Measurements from ENCODE around the gene CEL.

The CEL gene

DNA sequence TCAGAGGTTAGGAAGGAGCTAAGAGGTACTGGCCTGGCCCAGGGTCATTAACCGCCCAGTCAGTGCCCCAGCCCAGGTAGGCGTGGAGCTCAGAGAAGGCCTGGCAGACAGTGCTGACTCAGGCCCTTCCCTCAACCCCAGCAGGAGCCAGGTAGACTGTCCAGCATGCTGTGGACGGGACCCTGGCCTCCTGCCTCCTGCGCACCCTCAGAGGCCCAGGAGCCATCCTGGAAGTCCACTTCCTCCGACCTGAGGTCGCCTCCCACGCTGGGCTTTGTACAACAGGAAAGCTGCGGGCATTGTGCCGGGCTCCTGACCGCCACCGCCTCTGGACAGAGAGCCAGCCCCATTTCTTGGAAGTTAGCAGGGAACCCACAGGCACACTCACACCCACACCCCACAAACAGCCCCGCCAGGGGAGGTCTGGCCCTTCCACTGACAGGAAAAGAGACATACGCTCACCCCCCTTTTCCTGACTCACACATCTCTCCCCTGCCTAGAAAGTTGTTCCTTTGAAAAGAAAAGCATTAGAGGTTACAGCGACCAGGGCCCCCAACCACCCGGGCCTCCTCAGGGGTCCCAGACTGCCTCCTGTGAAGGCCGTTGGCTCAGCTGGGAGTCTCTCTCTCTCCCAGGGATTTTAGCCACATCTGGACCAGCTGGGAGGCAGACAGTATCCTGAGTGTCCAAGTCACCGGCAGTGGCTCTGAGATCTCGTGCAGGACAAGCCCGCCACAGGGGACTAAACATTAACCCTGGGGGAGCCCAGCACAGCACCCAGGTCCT lies 51.6 kb downstream of the CEL start:
- FAIRE-seq, result no peak
- DNase-seq (ENCODE audit: extremely low spot score, insufficient read length, low read depth), result no peak

- DNase-seq (ENCODE audit: extremely low spot score, insufficient read length, low read depth) (no peak), FAIRE-seq (no peak)
Observed at GRCh38 chr9:133113949-133114885, 52.4 kb downstream of the CEL start.

DNA sequence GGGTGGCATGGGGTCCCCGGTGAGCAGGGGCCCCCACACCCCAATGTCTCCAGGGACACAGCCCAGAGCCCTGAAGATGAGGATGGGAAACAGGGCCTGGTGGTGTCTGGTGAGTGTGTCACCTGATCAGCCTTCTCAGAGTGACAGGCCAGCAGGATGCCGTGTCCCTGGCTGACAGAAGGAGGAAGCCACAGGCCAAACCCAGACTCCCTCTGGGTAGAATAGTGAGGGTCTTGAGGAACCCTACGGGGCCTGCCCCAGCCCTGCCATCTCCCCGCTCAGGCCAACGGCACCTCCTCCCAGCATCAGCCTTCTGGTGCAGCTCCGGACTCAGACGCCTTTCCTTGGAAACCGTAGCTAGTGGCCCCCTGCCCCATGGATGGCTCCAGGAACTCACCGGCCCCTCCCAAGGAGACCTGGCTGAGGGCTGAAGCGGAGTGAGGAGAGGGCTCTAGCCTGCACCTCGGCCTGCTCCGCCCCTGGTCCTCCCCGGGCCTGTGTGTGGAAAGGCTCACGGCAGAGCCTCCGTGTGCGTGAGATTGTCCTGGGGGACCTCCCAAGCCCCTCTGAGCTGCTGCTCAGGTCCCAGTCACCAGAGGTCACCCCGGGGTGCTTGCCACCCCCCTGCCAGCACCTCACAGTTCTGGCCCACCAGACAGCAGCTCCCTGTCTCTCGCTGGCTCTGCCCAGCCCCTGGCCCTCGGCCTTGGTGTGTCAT lies 53.3 kb downstream of the CEL start:
- DNase-seq (ENCODE audit: extremely low spot score, insufficient read length, low read depth) (no peak), FAIRE-seq (peak; percentile 59)

DNA sequence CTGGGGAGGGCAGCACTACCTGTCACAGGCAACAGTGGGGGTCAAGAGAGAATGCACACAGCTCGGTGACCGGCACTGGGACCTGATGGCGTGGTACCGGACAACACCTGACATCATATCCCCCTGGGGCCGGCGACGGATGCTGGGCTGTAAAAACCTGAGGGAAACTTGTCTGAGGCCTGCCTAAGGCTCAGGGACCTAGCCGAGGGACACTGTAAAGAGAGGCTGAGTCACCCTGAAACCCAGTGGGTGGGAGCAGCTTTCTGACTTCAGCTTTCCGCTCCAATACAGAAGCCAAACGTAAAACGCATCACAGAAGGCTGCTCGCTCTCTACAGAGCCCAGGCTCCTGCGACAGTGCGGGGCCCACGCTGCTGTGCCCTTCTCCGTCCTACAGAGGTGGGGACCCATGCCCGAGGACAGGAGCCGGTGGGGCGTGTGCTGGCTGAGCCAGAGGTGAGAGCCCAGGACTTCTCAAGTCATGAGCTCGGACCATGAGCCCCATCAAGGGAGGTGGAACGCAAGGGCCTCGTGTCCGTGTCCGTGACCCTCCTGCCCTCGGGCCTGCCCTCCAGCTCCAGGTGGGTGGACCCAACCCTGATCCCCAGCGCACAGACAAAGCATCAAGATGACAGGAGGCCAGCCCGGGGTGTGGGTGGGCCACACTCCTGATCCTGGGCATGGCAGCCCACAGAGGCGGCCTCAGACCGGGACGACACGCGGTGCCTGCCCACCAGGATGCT lies 54.0 kb downstream of the CEL start:
- FAIRE-seq (peak; percentile 98), DNase-seq (ENCODE audit: extremely low spot score, insufficient read length, low read depth) (peak; percentile 77)

DNA sequence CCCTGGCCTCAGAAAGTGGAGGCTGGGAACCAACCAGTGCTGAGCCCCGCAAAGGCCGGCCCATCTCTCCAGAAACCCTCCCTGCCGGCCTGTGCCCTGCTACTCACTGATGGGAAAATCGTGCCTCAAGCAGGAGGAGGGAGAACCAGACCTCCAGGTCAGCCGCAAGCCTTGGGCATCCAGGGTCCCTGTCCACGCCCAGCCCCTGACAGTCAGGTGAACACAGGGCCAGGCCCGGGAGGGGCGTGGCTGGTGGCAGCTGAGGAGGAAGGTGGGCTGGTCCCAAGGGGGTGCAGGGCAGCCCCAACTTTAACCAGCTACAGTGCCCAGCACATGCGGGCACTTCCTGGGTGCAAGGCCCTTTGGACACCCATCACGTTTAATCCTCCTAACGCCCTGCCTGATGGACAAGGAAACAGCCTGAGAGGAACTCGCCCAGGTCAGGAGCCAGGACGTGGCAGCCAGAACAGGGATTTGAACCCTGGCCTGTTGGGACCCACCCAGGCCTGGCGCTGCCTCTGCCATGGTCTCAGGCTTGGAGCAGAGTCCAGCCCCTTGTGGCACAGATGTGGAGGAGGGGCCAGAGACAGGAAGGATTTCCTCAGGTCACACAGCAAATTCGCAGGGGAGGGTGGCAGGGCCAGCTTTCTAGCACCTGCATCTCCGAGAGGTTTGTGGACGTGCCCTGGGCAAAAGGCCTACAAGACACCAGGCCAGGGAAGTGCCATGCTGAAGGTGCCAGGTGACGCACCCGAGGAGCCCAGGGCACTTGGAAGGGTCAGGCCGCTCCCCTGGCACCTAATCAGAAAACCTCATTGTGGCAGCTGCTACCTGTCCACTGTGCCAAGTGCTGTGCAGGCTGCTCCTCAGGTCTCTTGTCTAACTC lies 54.8 kb downstream of the CEL start:
- no peak for DNase-seq (ENCODE audit: extremely low spot score, insufficient read length, low read depth)
- FAIRE-seq, result no peak

DNA sequence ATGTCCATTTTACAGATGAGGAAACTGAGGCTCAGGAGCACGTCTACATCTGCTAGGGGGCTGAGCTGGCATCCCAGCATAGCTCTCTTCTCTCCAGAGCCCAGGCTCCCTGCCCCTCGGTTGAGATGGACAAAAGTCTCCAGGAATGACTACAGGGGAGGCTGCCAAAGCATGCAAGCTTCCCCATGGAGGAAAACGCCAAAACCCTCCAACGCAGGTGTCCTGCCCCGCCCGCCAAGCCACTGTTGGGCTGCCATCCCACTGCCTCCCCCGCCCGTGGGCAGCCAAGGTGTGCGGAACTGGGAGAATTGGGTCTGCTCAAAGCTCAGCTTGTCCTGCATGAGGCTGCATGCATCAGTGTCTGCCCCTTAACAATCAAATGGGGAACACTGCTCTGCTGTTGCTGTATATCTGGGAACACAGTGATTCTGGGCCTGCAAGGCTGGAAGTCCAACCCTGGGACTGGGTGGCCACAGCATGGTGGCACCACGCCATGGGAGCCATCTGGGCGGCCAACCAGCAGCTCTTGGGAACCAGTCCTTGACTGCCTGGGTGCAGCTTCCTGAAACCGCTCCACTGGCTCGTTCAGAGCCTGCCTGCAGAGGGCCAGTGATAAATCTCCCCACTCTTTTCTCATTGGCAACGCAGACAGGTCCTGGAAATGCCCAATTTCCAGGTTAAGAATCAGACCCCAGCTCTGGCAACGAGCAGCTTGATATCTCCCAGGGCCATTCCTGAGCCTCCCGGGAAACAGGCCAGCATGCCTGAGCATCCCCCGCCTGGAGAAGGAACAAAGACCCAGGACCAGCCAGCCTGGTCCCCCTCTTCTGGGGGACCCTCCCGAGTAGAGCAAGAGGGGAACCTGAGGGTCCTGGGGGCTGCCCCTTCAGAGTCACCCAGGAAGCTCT lies 55.7 kb downstream of the CEL start:
- FAIRE-seq (no peak), DNase-seq (ENCODE audit: extremely low spot score, insufficient read length, low read depth) (no peak)

GRCh38 chr9:133118179-133118520 lies 56.4 kb downstream of the CEL start:
- no peak for DNase-seq (ENCODE audit: extremely low spot score, insufficient read length, low read depth)
- FAIRE-seq, result no peak

DNA sequence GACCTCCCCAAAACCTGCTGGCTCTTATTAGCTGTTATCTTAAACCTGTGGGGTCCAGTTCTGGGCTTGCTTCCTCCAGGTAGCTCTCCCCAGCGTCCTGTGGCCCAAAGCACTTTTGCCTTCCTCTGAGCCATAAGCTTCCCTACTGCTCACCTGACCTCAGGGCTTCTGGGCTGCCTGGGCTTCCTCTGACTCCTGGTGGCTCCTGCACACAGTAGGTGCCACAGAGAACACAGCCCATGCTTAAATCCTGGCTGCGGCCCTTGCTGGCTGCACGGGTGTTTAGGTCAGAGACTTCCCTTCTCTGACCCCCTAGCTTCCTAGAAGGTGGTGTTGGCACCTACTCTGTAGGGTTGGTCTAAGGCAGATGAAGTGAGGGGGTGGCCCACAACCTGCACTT lies 56.8 kb downstream of the CEL start:
- FAIRE-seq (no peak), DNase-seq (ENCODE audit: extremely low spot score, insufficient read length, low read depth) (no peak)

DNA sequence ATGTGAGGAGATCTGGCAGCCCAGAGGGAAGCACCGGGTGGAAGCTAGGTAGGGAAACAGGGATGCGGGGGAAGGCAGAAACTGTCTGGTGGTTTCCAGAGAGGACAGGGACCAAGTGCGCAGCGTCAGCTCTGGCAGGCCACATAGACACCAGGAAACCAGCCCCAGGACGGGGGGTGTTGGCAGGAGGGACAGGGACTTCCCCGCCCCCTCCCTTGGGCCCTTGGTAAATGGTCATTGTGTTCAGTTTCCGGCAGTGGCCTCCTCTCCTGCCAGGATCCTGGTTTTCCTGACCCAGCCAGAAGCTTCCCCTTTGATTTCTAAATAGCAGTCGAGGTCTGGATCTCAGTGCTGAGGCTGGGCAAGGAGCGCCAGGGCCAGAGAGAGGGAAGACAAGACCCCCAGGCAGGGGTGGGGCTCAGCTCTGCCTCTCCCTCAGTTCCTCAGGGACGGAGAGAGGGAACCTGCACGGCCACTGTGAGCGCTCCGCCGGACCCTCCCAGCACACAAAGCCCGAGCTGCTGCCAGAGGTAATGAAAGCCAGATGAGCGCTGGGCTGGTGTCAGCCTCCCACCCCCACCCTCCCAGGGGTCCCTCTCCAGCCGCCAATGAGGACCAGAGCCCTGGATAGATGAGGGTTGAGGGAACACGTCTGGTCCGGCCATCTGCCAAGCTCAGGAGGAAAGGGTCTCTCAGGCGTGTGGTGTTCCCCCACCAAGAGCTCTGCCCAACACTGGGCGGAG lies 57.5 kb downstream of the CEL start:
- FAIRE-seq (no peak), DNase-seq (ENCODE audit: extremely low spot score, insufficient read length, low read depth) (no peak)

GRCh38 chr9:133119846-133120500 lies 58.2 kb downstream of the CEL start:
- DNase-seq (ENCODE audit: extremely low spot score, insufficient read length, low read depth), result no peak

DNA sequence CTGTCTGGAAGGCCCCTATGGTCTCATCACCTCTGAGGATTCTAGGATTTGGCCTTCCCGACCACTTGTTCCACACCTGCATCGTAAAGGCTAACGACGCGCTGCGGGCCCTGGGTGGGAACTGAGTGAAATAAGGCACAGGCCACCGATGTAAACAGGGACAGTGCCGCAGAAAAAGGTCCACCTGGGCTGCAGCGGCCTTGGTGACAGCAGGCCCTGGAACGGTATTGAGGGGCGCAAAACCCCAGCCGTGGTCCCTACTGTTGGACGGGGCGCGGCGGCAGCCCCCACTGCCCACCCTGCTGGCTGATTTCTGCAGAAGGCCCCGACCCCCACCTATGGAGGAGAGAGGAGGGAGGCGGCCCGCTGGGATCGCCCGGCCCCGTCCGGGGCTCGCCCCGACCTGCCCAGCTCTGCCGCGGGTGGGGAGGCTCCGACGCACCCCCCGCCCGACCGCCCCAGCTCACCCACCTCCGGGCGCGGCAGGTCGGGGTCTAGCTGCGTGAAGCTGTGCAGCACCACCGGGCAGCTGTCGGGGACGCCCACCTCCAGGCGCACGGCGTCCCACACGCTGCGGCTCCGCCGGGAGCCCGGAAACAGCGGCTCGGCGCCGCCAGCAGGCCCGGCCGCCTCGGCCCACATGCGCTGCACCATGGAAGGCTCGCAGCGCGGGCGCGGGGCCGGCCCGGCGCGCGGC lies 58.9 kb downstream of the CEL start:
- FAIRE-seq (no peak), DNase-seq (ENCODE audit: extremely low spot score, insufficient read length, low read depth) (no peak)

More at GRCh38 chr9:133119846-133120500, 58.2 kb downstream of the CEL start:
- FAIRE-seq, result no peak
